Anterior cingulate cortex (tissue), 58 donors: ENCODE data around the gene TGFB3.
"Not testable (repeated sequence)": the region's sequence is repeated elsewhere in the genome, so short reads cannot be mapped to it uniquely, and the experiment has no call there.

Source experiments
- DNase-seq, 58 donors: peaks; one replicate each; lab custom pipeline; 2025; lab: John Stamatoyannopoulos, UW

TGFB3 gene

DNA sequence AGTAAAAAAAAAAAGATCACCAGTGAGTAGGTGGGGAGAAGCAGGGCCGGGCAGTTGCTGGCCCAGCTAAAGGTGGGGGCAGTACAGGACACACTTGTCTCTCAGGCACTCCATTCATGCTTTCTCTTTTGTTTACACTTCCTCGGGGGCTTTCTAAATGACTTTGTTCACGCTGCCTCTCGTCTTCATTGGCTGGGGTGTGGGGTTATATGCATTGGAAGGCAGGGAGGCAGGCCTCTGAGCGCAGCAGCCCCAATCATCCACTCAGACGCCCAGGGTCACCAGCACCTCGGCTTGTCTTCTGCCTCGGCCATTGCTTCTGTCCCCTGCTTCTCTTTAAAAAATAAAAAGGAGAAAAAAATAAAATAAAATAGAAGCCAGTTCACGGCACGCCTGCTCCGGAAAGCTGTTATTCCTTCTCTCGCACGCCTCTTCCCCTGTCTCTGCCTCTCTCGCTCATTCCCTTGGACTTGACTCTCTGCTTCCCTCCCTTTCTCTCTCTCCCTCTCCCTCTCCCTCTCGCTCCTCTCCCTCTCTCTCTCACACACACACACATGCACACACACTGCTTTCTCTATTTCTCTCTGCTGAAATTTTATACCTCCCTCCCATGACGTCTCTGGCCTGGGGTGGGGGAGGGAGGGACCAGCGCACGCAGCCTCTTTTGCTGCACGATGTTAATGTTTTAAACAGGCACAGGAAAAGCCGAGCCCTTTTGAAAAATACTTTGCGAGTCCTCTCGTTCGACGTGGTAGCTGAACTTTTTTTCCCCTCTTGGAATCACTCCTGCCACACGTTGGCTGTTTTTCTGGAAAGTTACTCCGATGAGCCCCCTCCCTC lies at the start of gene TGFB3:
Gene TGFB3 (minus strand): TSS at position 570 of the 840 bp plus-strand sequence. CDS start 1,102 bp downstream, outside the sequence.
- peak in 47 of 58 donors; percentile 39 to 84 (median 65) for DNase-seq

DNA sequence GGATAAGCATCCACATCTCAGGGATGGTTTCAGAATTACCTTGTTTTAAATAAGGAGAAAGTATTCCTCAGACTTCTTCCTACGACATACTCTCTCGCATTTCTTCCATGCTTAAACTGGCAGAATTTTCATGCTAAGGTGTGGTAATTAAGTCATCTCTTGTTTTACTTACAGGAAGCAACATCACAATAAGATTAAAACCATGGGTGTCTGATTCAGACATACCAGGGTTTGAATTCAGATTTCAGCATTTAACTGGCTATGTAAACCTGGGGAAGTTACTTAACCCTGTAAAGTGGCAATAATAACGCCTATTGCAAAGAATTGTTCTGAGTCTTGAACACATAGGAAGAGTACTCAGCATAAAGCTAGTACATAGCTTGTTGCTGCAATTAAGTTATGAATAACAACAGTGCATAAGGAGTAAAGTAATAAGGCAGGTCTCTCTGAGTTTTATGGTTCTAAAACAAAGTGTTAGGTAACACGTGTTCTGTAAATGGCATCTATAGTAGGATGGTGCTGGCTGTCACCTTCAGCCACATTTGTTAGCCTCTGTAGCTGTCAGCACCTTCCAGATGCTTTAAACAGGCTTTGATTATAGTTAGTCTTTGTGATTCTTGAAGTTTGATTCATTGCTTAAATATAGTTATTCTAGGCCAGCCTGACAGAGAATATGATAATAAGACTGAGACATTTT lies 42.6 kb upstream of the TGFB3 start:
- no peak for DNase-seq

DNA sequence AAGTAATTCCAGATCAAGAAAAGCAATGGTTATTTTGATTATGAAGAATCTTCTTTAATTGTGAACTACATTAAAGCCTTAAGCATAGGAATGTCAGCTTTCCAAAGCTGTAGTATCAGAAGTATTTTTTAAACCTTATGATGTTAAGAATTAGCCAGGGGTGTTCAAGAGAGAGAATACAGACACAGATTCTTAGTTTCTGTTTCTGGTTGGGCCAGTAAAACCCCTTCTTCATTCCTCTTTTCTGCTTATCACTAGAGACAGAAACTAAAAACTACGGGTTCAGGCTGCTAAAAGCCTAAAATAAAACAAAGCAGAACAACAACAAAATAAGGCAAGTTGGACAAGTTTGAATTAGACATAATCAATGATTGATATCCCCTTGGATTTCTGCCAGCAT lies 42.0 kb upstream of the TGFB3 start:
- DNase-seq, result no peak

DNA sequence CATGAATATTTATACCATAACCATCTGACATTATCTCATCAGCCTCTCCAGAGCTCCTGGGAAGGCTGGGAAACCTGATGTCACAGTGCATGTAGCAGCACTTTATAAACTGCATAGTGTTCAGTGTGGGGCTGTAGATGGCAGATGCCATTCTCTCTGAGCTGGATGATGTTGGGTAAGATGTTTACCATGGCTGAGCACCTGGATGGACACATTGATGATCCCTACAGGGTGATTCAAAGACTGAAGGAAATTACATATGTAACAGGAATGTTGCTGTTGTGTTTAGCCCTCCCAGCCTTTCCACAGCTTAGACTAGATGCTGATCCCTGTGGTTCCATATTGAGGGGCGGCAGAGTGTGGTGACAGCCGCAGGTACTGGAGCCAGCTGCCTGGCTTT lies 41.2 kb upstream of the TGFB3 start:
- no peak for DNase-seq

DNA sequence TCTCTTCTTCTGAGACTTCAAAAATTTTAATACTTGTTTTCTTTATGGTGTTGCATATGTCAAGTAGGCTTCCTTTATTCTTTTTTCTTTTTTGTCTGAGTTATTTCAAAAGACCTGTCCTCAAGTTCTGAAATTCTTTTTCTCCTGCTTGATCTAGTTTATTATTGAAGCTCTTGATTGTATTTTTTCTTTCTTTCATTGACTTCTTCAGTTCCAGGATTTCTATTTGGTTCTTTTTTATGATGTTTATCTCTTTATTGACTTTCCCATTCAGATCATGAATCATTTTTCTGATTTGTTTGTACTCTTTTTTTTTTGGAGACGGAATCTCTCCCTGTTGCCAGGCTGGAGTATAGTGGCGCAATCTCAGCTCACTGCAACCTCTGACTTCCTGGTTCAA lies 37.9 kb upstream of the TGFB3 start:
- DNase-seq, result no peak

DNA sequence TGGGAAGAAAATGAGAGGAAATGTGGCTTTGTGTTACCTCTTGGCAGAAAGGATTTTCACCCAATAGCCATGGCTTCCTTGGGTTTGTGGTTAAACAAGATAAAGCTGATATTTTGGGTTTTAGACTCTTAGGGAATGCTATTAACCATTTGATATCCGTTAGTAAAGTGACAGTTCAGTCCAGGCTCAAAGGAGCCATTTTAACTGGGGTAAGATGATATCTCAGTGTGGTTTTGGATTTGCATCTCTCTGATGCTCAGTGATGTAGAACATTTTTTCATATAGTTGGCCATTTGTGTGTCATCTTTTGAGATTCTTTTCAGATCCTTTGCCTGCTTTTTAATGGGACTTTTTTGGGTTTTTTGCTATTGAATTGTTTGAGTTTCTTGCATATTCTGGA lies 33.9 kb upstream of the TGFB3 start:
- DNase-seq, result no peak

DNA sequence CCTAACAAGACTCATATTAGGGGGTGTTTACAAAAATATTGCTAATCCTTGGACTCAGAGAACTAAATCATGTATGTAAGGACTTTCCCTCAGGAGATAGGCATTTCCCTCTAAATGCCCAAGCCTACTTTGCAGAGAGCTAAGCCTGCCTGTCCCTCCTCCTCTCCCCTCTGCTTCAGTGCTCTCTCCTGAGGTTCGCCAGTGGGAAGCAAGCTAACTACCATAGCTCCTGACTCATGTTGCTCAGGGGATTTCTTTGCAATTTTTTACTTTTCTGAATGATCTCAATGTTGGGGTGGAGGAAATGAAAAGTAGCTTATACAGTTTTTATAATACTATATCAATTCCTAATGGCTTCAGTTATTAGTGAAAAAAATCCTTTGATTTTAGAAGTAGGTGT lies 33.4 kb upstream of the TGFB3 start:
- no peak for DNase-seq

DNA sequence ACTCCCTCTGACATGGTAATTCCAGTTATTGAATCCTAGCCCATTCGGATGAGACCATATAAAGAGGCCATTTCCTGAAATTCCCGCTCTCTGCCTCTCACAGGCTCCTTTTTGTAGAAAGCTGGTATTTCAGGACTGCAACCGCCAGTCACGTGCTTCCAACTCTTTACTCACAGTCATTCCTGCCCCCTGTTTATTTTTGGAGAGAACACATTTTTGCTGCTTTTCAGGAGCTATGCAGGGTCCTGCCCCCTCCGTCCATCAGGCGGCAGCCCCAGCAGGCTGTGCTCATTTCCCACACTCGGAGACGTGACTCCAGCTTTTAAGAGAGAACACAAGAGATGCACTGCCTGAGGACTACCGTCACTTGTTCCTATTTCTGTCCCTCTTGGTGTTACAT lies 30.6 kb upstream of the TGFB3 start:
- DNase-seq, result peak in 2 of 58 donors; percentile 8 to 74

DNA sequence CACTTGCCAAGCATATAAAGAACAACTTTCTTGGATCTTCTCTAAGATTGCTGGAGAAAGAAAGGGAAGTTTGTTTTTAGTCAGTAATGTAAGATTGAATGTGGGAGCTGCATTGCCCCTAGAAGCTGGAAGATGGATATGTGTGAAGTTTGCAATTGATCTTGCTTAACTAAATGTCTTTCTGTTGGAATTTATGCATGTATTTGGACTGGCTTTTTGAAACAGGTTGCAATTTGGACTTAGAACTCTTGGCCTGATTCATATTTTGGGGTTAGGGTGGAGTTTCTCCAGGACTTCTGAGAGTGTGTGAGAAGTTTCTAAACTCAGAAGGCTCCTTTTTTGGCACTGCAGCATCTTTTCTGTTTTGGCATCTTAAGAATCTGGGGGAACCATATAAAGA lies 30.1 kb upstream of the TGFB3 start:
- no peak for DNase-seq

DNA sequence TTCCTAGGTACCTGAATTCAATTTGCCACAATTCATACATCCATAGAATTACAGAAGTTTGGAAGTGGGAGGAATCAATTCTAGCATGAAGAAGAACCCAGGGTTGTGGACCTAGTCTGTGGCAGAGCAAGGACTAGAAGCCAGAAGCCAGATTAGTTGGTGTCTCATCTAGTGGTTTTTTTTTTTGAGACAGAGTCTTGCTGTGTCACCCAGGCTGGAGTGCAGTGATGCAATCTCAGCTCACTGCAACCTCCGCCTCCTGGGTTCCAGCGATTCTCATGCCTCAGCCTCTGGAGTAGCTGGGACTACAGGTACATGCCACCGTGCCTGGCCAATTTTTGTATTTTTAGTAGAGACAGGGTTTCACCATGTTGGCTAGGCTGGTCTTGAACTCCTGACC lies 27.8 kb upstream of the TGFB3 start:
- DNase-seq, result not testable (repeated sequence)

DNA sequence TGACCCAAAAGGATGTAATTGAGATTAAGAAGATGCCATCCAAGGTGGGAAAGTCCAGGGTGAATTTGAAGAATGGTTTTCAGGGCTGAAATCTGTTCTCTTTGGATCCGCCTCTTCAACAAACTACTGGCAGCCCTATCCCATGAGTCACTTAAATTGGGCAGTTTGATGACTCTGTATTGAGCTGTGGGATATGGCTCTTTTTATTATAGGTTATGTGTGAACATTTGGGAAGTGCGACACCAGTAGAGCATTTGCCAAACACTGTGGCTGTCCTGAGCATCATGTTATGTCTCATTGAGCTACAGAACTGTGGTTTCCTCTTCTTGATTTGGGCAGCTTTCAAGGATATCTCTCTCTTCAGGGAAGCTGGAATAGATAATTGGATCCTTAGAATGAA lies 26.1 kb upstream of the TGFB3 start:
- peak in 1 of 58 donors; percentile 21 for DNase-seq

DNA sequence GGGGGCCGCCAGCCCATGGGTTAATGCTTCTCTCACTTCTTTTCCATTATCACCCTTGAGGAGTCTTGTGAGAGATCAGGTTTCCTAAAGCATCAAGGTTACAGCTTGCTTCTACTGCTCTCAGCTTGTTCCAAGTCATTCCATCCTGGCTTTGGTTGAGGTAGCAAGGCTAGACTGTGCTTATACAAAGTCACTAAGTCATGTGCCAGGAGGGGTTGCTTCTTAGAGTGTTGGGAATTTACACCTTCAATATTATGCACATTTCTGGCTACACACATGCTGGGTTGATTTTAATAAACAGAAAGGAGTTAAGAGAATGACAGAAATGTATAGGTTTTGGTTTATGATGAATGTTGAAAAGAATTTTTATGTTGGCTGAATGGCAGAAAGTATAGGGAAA lies 25.6 kb upstream of the TGFB3 start:
- no peak for DNase-seq

DNA sequence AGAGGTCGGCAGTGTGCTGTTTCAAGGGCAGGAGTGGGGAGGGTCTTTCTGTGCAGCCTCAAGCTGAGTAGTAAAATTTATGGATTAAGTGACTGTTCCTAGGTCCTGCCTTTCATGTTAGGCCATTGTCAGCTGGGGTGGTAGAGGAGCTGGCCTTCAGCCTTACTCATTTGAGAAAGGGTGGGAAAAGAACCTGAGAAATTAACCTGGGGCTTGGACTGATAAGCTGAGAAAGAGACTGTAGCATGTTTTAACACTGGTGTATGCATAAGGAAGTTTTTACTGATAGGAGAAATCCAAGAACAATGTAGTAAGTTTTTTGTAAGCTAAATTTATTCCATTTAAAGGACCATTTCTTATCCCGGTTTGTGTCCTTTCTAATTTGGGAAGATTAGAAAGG lies 24.5 kb upstream of the TGFB3 start:
- DNase-seq, result no peak

DNA sequence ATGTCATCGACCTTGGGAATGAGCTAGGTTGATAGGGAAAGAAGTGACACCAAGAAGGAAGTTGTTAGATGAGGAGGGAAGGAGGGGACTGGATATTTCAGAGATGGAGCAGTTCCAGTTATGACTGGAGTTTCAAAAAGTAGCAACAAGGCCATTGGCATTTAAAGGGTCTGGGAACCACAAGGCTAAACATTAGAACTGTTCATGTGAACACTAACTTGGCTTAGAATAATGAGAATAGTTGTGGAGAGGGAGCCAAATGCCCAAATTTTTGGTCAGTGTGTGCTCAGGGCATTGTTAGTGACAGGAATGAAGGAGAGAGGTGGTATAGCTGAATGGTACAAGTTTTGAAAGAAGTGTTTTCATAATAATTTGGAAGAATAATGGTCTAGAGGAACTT lies 20.6 kb upstream of the TGFB3 start:
- DNase-seq, result peak in 1 of 58 donors; percentile 16

DNA sequence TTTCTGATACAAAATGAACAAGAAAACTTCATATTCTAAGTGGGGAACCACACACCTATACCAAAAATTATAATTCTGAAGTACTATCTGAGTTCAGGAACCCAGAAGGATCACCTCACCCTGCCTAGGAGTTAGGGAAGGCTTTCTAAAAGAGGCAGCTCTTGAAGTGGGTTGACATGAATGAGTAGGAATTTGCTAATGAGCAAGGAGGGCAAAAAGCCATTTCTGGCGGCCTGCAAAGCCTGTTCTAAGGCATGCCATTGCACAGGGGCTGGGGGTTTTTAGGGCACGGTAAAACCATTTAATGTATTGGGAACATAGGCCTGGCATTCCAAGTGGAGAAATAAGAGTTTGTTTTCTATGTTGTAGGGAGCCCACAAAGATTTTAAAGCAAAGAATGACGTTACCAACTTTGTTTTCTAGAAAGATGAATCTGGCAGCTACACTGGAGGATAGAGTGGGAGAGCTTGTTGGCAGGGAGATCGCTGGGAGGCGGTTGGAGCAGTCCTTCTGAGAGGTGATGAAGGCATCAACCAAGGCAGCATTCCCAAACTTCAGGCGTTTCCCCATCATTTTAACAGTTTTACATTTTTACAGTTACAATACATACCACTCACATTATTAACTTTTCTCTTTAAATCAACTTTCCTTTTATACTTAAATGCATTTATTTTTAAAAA lies 17.9 kb upstream of the TGFB3 start:
- peak in 17 of 58 donors; percentile 9 to 65 (median 30) for DNase-seq

DNA sequence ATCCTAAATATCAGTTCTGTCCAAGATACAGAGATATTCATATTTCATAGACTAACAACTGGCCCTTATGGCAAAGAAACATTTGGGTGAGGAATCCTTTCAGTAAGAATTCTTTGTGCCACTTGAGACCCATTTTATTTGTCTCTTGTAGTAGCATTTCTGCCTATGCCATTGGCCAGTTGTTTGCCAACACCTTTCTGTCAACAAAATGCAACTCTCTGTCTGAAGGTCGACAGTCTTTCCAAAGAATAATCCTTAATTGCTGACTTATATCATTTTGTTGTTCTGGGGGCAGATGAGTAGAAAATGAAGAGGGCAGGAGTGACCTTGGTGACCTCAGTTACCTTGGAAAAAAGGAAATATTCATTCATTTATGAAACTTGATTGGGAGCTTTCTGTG lies 14.7 kb upstream of the TGFB3 start:
- DNase-seq, result no peak

DNA sequence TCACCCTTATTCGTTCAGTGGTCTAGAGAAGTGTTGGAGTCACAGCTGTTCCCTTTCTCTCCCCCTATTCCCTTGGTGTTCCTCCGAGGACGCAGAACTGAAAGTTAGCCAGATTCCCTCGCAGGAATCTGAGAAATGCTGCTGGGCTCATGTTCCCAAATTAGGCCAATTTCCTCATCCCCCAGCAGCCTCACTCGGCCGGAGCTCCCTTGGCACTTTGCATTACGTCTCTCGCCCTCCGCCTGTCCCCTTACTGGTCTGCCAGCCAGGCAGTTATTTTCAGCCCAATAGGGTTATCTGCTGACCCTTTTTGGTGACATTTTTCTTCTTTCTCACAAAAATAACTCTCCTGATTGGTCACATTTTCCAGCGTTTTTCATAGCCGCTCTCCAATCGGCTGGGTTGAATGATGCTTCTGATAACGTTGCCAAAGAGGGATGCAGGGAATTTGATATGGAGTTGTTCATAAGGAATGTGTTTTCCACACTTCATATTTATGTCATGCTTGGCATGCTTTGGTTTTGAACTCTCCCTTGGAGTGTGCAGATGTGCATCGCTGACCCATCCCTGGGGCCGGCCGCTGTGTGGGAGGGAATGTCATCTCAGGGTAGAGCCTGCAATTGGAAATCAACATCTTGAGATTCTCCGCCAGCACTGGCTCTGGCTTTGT lies 13.7 kb upstream of the TGFB3 start:
- DNase-seq, result peak in 2 of 58 donors; percentile 15 to 23

DNA sequence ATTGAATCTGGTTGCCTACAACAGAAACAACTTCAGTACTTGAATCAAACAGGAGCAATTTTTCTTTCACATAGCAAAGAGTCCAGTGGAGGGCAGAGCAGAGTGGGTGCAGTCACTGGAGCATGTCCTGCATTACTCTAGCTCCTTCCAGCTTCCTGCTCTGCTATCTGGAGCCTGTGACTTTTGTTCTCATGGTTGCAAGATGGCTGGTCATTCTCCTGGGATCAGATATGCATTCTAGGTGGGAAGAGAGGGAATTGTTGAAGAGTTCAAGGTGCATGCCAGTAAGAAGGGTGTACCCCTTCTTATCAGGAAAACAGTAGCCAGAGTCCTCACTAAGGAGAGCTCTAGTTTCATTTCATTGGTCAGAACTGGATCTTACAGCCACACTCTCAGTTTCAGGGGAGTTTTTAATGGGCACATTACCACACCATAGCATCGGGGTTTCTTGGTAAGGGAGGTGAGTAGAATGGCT lies 11.8 kb upstream of the TGFB3 start:
- no peak for DNase-seq

DNA sequence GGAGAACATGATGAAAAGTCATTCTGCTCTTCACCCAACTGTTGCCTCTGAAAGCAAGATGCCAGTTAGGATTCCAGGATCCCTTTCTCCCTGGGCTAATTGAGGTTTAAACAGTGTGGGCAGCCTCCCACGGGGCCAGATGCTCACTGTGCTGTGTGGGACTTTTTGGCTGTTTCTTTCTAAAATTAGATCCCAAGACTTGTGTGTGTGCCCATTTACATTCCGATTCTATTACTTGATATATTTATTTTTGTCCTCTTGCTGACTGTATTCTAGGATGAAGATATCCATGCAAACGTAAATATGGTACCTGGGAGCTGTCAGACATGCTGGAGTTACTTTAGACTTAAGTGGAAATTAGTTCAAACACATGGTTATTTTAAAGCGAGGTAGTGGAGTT lies 10.0 kb upstream of the TGFB3 start:
- peak in 2 of 58 donors; percentile 5 to 35 for DNase-seq

DNA sequence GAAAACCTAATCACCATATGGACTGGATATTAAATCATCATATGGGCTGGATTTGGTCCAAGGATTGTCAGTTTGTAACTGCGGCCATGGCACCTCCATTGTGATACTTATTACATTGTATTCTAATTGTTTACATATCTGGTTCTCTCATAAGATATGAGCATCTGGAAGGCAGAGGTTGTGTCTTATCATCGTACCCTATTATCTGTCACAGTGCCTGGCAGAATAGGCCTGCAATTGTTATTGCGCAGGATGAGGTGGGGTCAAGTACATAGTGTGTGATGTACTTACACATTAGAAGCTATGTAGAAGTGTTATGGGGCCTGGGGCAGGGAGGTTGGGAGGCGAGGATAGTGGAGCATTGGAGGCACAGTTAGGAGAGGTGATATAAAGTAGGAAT lies 8.5 kb upstream of the TGFB3 start:
- no peak for DNase-seq

DNA sequence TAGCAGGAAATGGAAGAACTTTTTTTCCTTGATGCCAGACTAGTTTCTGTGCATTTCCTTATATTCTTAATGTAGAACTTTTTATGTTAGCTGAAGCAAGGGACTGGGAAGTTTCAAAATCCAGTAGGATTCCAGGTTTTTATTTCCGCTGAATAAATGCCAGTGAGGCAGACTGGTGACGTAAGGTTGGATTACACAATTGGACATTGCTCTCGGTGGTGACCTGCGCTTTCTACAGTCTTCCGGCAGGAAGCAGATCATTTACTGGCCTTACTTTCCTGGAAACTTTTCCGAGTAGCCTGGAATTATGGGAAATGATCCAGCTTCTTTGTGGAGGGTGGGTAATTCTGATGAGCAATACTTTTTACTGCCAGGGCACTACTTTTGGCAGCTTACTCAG lies 7.3 kb upstream of the TGFB3 start:
- peak in 1 of 58 donors; percentile 20 for DNase-seq
